Measurements from ENCODE around the gene CLMP.

DNA sequence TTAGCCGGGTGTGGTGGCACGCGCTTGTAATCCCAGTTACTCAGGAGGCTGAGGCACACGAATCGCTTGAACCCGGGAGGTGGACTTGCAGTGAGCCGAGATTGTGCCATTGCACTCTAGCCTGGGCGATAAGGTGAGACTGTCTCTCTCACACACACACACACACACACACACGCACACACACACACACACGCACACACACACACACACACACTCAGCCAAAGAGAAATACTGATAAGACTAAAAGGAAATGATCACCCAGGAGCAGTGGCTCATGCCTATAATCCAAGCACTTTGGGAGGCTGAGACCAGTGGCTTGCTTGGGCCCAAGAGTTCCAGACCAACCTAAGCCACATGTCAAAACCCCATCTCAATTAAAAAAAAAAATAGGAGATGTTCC lies 153.9 kb downstream of the CLMP start:
- TF ChIP-seq EZH2 (IDR thresholded peaks at IDR 0.05; ENCODE audit: borderline replicate concordance, insufficient read depth, low read depth, low read length, poor library complexity, severe bottlenecking): no peak
- no peak for TF ChIP-seq CTCF (IDR thresholded peaks at IDR 0.05)

Data from B cell (primary cell).